HG03066 (cell line): ENCODE results near the gene PIF1.
"Not testable (repeated sequence)": the region's sequence is repeated elsewhere in the genome, so short reads cannot be mapped to it uniquely, and the experiment has no call there.

Experiments
- ATAC-seq: cut with Tn5 transposase; IDR thresholded peaks from one replicate; pipeline ENCODE4 v1.9.1; 2021; ENCODE audit warnings: low read depth; ENCODE audit not compliant: unreplicated experiment

The PIF1 gene

DNA sequence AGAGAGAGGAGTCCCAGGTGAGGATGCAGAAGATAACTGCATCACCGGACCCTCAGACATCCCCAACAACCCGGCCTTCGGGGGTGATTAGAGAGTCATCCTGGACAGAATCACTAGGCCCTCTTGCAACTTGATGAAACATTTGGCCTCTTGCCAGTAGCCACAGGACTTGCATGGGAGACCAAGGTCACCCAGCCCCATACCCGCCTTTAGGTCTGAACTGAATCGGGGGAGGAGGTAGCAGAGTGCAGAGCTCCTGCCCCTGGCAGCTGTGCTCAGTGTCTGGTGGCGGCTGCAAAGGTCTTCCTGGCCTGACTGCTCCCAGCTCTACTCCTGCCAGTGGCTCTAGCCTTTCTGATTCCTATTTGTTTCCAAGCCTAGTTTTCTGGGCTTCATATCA is 12.4 kb downstream of the PIF1 start:
- ATAC-seq = no peak

DNA sequence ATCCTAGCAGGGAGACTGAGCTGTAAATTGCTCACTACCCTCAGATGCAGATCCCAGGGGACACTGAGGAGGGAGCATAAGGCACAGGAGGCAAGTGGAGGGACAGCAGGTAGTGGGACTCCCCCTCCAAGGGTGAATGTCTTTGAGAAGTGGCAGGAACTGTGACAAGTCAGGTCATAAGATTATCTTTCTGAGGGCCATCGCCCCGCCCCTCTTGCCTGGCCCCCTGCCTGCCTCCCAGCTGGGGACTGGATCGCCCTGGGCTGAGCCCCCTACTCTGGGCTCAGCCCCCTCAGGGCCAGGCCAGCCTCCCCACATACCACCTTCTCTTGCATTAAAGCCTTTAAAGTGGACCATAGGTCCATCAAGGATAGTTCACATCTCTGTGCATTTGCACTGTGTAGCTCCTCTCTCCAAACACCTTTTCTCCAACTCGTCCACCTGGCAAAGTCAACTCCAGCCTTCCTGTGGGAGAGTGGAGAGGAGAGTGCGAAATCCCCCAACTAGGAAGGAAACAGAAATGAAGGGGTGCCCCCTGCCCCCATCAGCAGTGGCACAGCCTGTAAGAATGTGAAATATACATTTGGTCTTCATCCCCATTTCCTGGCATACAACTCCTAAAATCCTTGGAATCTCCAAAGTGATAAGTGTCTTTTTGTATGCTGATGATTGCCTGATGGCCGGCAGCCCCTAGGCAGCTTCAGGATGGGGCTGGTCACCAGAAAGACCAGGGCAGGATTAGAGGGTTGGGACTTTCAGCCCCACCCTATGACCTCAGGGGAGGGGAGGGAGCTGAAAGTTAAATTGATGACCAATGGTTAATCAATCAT is 14.7 kb downstream of the PIF1 start:
- ATAC-seq = no peak

DNA sequence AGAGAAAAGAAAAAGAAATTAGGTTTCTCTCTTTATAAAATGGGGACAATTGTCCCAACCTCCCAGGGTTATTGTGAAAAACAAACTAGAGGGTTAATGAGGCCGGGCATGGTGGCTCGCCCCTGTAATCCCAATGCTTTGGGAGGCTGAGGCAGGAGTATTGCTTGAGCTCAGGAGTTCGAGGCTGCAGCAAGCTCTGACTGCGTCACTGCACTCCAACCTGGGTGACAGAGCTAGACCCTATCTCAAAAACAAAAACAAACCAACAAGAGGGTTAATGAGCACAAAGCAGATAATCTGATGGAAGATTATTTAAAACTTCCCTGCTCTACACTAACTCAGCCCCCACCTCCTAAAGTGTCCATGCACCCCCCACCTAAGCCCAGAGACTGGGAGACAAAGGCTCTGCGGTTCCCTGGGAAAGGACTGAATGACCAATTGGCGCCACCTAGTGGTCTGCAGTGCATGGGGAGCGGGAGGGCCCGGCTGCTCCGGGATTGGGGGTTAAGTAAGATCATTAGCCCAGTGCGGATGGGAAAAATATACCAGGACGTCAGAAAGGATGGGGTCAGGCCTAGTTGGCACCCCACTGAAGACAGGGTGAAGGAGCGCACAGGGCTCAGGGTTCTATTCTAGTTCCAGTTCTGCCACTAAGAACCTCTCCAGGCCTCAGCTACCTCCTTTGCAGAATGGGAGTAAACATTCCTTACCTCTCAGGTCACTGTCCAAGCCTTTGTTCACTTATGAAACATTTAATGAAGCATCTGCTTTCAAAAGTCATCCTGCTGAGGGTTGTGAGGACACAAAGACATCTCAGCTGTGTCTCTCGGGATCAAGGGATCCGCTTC is 15.6 kb downstream of the PIF1 start:
- ATAC-seq = no peak

DNA sequence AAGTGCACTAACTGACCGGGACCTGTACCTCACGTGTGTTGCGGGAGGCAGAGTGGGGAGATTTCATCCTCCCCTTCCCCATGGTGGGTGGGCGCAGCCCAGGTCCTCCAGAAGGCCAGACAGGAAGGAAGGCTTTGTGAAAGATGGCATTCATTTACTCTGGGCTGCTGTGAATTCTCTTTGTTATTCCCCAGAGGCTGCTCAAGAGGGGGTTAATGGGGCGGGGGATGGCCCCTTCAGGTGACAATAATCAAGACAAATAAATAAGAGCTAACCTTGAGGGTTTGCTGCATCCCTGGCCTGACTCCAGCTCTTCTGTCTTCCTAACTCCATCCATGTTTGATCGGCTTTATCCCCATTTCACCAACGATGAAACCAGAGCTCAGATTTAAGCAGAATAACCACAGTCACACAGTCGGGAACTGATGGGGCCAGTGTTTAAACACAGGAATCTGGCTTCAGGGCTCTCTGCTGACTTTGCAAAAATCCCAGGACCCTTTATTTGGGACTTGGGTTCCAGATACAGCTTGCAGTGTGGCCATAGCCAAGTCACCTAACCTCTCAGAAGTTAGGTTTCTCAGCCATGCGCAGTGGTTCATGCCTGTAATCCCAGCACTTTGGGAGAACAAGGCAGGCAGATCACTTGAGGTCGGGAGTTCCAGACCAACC is 16.5 kb downstream of the PIF1 start:
- ATAC-seq = no peak

DNA sequence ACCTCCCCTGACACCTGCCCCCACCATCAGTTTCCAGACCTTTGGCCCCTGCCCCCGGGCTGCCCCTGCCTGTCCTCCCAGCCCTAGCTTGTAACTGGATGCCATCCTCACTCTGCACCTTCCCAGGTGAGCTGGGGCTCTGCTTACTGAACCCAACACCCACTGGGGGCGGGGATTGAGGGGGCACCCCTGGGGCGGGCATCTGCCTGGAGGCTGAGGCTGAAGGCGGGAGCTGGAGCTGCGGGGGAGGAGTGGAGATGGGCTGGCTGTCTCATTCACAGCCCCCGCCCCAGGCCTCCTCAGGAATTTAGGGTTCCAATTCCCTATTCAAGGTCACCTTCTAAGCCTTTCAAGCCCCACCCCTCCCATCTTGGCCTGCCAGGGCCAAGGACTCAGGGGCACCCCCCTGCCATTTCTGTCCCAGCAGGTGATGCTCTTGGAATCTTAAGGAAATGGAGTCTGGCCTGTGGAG is 17.7 kb downstream of the PIF1 start:
- no peak for ATAC-seq

DNA sequence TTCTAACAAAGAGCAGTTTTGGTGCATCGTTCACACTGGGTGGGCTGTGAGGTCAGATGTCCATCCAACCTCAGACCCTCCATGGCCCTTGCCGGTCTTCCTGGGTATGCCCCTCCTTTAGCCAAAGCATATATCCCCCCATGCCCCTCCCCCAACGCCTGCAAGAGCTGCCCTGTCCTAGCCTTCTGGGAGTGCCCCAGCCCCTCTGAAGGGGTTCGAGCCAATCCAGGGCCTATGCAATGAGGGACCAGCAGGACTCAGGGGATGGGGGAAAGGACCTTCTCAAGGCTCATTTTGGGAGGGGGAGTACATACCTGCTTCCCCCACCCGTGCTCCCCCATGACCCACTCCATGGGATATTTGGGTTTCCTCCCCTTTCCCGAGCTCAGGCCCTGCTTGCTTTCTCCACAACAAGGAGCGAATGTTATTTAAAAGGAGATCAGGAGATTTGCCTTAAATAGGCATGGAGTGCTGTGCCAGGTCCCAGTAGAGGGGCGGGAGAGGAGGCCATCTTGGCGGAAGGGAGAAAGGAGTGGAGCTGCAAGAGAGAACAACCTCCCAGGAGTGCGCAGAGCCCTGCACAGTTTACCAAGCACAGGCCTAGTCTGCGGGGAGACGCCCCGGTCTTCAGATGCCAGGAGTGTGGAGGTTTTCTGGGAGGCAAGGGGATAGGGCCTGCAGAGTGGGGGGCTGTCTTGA is 18.2 kb downstream of the PIF1 start:
- no peak for ATAC-seq

DNA sequence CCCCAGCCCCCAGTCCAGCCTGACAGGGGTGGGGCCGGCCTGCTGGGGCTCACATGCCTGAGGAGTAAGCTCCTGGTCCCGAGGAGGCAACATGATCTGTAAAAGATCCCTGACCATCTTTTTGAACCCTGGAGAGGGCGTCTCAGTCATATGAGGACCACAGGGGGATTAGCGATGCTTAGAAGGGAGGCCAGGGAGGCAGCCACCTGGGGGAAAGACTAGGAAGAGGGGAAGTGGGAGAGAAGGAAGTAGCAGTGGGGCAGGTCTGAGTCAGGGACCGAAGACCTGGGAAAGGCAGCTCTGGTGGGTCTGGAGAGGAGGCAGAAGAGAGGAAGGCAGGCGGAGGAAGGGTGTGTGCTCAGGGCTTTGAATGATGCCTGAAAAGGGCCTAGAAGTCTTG is 18.9 kb downstream of the PIF1 start:
- ATAC-seq = no peak

DNA sequence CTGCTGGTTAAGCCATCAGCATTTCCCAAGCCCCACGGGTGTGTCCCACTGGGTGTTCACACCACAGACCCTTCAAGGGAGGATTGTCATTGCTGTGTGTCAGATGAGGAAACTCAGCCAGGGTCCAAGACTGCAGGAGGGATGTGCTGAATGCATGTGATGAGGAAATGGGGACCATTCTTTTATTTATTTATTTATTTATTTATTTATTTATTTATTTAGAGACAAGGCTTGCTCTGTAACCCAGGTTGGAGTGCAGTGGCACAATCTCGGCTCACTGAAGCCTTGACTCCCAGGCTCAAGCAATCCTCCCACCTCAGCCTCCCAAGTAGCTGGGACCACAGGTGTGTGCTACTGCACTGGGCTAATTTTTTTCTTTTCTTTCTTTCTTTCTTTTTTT is 20.8 kb downstream of the PIF1 start:
- no peak for ATAC-seq

DNA sequence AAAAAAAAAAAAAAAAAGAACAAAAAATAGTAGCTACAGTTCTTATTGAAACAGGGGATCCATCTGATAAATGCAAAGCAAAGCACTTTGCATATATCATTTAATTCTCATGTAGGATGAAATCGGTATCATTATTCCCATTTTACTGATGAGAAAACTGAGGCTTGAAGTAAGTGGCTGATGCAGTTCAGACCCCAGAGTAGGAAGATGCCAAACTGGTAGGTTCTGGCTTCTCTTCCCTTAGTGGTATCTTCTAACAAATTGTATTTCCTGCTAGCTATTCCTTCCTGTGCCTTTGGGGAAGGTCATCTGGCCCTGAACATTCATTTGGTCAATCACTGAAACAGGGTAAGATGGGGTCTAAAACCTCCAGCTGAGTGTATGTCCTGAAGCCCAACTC is 21.9 kb downstream of the PIF1 start:
- ATAC-seq = no peak

DNA sequence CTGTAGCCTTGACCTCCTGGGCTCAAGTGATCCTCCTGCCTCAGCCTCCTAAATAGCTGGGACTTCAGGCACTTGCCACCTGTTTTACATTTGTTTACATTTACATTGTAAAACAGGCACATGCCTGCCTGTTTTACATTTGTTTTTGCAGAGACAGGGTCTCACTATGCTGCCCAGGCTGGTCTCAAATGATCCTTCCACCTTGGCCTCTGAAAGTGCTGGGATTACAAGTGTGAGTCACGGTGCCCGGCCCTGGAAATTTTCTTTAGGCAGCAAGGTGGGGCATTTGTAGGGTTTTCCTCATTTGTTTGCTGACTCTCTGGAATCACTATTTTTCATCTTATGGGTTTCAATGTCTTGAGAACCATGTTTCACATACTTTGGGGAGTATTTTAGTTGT is 25.0 kb downstream of the PIF1 start:
- no peak for ATAC-seq

DNA sequence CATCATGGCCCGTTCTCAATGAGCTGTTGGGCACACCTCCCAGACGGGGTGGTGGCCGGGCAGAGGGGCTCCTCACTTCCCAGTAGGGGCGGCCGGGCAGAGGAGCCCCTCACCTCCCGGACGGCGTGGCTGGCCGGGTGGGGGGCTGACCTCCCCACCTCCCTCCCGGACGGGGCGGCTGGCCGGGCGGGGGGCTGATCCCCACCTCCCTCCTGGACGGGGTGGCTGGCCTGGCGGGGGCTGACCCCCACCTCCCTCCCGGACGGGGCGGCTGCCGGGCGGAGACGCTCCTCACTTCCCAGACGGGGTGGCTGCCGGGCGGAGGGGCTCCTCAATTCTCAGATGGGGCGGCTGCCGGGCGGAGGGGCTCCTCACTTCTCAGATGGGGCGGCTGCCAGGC is 26.5 kb downstream of the PIF1 start:
- ATAC-seq = not testable (repeated sequence)

DNA sequence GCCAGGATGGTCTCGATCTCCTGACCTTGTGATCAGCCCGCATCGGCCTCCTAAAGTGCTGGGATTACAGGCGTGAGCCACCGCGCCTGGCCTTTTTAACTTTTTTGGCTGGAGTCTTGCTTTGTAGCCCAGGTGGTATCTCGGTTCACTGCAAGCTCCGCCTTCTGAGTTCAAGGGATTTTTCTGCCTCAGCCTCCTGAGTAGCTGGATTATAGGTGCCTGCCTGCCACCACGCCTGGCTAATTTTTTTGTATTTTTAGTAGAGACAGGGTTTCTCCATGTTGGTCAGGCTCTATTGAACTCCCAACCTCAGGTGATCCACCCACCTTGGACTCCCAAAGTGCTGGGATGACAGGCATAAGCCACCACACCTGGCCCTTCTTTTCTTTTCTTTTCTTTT is 29.5 kb downstream of the PIF1 start:
- ATAC-seq = not testable (repeated sequence)

DNA sequence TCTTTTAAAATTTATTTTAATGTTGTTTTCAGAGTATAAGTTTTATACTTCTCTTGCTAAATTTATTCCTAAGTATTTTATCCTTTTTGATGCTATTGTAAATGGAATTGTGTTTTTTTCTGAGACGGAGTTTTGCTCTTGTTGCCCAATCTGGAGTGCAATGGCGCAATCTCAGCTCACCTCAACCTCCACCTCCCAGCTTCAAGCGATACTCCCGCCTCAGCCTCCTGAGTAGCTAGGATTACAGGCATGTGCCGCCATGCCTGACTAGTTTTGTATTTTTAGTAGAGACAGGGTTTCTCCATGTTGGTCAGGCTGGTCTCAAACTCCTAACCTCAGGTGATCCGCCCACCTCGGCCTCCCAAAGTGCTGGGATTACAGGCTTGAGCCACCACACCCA is 30.1 kb downstream of the PIF1 start:
- ATAC-seq = not testable (repeated sequence)

DNA sequence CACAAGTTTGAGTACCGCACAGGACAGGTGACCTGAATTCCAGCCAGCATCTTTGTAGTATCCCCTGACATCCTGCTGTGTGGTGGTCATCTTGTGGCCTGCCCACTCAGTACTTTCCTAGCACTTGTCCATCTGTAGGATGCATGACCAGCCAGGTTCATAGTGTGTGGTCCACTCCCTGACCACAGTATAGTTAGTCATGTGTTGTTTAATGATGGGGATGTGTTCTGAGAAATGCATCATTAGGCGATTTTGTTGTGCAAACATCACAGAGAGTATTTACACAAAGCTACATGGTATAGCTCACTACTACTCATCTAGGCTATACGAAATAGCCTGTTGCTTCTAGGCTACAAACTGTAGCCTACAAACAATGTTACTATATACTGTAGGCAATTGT is 33.2 kb downstream of the PIF1 start:
- ATAC-seq = no peak

DNA sequence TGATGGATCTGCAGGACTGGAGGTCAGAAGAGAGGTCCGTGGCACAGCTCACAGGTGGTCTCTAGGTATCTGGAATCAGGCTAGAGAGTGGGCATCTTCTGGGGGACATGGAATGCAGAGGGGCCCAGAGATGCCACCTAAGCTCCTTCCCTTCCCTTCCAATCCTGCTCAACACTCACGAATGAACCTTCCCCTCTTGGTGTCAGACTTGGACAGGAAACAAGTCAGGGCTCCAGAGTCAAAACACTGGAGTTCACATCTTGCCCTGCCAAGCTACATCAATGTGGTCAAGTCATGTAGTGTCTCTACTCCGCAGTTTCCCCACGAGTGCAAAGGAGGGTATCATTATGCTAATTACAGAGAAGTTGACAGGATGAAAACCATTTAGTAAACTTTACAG is 34.0 kb downstream of the PIF1 start:
- no peak for ATAC-seq

DNA sequence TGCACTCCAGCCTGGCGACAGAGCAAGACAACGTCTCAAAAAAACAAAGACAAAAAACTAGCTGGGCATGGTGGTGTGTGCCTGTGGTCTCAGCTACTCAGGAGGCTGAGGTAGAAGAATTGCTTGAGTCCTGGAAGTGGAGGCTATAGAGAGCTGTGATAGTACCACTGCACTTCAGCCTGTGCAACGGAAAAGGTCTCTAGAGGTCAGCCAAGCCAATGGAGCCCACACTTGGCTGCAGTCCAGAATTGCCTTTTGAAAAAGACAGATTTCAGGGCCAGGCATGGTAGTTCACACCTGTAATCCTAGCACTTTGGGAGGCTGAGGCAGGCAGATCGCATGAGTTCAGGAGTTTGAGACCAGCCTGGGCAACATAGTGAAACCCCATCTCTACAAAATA is 41.7 kb downstream of the PIF1 start:
- no peak for ATAC-seq

DNA sequence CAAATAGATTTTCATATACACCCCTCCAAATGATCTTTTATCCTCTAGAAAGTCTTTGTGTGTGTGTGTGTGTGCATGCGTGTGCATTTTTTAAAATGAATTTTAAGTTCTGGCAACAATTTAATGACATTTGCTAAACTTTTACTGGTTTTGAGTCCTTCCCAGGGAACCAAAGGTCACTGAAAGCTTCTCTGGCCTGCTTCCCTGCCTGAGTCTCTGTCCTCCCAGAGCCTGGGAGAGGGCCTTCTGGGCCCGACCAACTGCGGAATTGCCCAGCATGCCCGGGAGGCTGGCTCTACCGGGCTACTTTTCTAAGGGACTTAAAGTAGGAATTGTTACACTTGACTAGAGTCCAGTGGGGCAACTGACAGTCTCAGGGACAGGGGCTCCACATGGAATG is 42.7 kb downstream of the PIF1 start:
- no peak for ATAC-seq

DNA sequence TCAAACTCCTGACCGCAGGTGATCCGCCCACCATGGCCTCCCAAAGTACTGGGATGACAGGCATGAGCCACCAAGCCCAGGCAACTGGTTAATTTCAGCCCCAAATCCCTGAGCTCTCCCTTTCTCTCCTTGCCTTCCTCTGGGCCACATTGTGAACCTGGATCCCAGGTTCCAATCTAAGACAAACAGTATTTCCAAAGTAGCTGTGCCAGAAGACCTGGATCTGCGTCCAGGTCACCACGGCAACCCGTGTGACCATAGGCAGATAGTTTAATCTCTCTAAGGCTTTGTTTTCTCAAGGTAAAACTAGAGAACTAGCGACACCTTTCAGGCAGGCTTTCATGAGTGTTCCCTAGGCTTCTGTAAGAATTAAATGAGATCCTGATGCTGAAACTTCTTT is 44.1 kb downstream of the PIF1 start:
- no peak for ATAC-seq

DNA sequence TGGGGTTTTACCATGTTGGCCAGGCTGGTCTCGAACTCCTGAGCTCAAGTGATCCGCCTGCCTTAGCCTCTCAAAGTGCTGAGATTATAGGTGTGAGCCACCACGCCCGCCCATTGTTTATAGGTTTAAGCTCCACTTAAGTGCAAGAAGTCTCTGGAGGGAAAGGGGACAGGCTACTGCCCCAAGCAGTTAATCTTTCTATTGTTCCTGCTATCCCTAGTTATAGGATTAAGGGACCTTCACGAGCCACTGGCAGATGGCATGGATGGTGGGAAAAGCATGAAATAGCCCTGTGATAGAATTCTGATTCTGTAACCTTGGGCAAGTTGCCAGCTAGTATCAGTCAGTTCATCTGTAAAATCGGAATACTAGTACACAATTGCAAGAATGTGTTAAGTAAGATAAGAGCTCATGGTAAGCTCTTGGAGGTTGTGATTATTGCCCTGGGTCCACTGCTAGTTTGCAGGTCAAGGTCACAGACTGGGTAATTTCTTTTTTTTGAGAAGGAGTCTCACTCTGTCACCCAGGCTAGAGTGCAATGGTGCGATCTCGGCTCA is 44.8 kb downstream of the PIF1 start:
- no peak for ATAC-seq

DNA sequence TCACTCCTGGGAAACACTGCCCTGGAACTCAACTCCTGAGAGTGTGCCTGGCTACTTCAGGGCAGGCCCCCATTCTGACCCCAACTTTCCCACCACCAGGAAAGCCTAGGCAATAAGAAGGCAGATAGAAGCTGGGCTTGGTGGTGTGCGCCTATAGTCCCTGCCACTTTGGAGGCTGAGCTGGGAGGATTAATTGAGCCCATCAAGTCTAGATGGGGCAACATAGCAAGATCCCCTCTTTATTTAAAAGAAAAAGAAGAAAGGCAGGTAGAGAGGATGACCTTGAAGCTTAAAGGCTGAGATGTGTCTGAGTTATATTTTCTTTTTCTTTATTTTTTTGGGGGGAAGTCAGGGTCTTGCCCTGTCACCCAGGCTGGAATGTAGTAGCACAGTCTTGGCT is 45.8 kb downstream of the PIF1 start:
- ATAC-seq = no peak
